ENCODE results near the gene ABCA7. TPM values are rescaled to one million over a fixed set of nuclear protein-coding genes. Genes with fewer than 3 reads are reported as not detected.

The ABCA7 gene
- total and polyA plus RNA-seq, 2 of the 8 experiments (the other 6 are each of a cell fraction or from before 2014, with no cell fraction given): 10.4 to 25.6 TPM

GRCh38 chr19:1087813-1088415 is 48.0 kb downstream of the ABCA7 start:
- Histone ChIP-seq H3K4me2 (ENCODE audit: insufficient read depth in 1 of 2, low read depth in 2 of 2, low read length in 2 of 2) (no peak overlapping the region), H3K79me2 (ENCODE audit: control insufficient read depth in 1 of 2, insufficient read depth in 2 of 2, low read length in 2 of 2) (no peaks in the 10 kb centered on the region; a peak in 1 of 4 replicates), H3K56ac (replicated peaks; ENCODE audit: insufficient read length, low read depth, low read length) (no peak overlapping the region), H2BK20ac (ENCODE audit: low read length) (no peak overlapping the region), H3K23ac (ENCODE audit: insufficient read length) (no peak overlapping the region), H3K27me3 (replicated peaks in 1 of 4; ENCODE audit: control insufficient read depth in 3 of 4, extremely low read depth in 1 of 4, insufficient read depth in 3 of 4, low read length in 3 of 4) (no peaks in the 10 kb centered on the region; a peak in 1 of 7 replicates), H3K36me3 (ENCODE audit: control insufficient read depth in 2 of 4, insufficient read depth in 4 of 4, low read length in 3 of 4) (peaks cover 4 to 60% (median 27%) of the 10 kb centered on the region in 4 experiments; a peak in 7 of 8 replicates), H3K79me1 (ENCODE audit: low read depth, low read length) (no peaks in the 10 kb centered on the region; the same call in none of the 2 replicates), H3K4ac (replicated peaks; ENCODE audit: insufficient read length, low read depth, low read length) (no peak overlapping the region), H2BK120ac (replicated peaks; ENCODE audit: low read depth, low read length) (no peak overlapping the region), H3K4me1 (replicated peaks in 1 of 4; ENCODE audit: control insufficient read depth in 3 of 4, insufficient read depth in 4 of 4, low read length in 3 of 4) (no peaks in the 10 kb centered on the region; a peak in 1 of 7 replicates), H3K23me2 (ENCODE audit: low read depth, low read length) (no peaks in the 10 kb centered on the region), H2BK15ac (ENCODE audit: low read length) (no peak overlapping the region), H2AK5ac (ENCODE audit: low read depth, low read length) (no peak overlapping the region), H4K91ac (replicated peaks; ENCODE audit: insufficient read length, low read length) (no peak overlapping the region), H3K27ac (ENCODE audit: low read depth, low read length) (no peak overlapping the region), H4K5ac (ENCODE audit: insufficient read length, low read depth, low read length) (no peak overlapping the region), H2BK5ac (ENCODE audit: low read depth, low read length) (no peak overlapping the region), H3K9me3 (ENCODE audit: insufficient read depth in 2 of 2, low read depth in 1 of 2, low read length in 1 of 2) (no peaks in the 10 kb centered on the region), H2AFZ (ENCODE audit: low read length) (no peak overlapping the region), H3K14ac (ENCODE audit: insufficient read length) (no peak overlapping the region), H3K4me3 (ENCODE audit: extremely low read depth in 1 of 4, insufficient read depth in 2 of 4, low read depth in 3 of 4, low read length in 4 of 4) (no peak overlapping the region), H3K18ac (ENCODE audit: extremely low read depth, low read length) (no peak overlapping the region), H2BK12ac (ENCODE audit: low read depth, low read length) (no peak overlapping the region), H3K9ac (replicated peaks in 1 of 4; ENCODE audit: extremely low read depth in 1 of 4, low read depth in 3 of 4, low read length in 3 of 4) (no peak overlapping the region), H4K8ac (ENCODE audit: extremely low read depth, insufficient read depth, low read length) (no peak overlapping the region), H4K20me1 (replicated peaks in 1 of 2; ENCODE audit: control insufficient read depth in 1 of 2, insufficient read depth in 2 of 2, low read length in 2 of 2) (peaks cover 2 to 20% of the 10 kb centered on the region in 2 experiments)
- ChIA-PET POLR2A (ENCODE audit: partially characterized antibody) (interaction anchor here (0.6 to 10.3 kb wide), 14 partner anchors 10 to 553 kb away, joined by 3 to 116 read pairs (median 4); partner anchors contain the start of genes ABCA7, ARHGAP45 and GPX4), CTCF (ENCODE audit: partially characterized antibody) (interaction anchor here (1.0 to 2.5 kb wide), 5 partner anchors 12 to 179 kb away, joined by 3 to 8 read pairs (median 6); no protein-coding TSS in a partner anchor)
- WGBS, 2 experiments (ENCODE audit: extremely low coverage in 1 of 2, insufficient coverage in 1 of 2, insufficient read length in 1 of 2, insufficient replicate concordance in 2 of 2, low coverage in 1 of 2, low lambda C conversion rate in 2 of 2, missing lambda C conversion rate in 1 of 2): 87% methylated on average over 22 of the region's 27 CpGs; no CpG with 5 or more reads in 1 of the 2 experiments
- no peak for DNase-seq (ENCODE audit: low read depth in 1 of 2, low spot score in 2 of 2)
- TF ChIP-seq ASH2L (IDR thresholded peaks at IDR 0.05; ENCODE audit: low read length) (no peak), POLR2AphosphoS5 (IDR thresholded peaks at IDR 0.05; ENCODE audit: low read depth, low read length) (peak; percentile 71; the same call in 1 of the 2 replicates)
- FAIRE-seq: no peak
